Astrocyte of the cerebellum (primary cell): Measurements from ENCODE around the gene APP.

Experiments
- DNase-seq: peaks from one replicate; pipeline ENCODE4 v3.0.0-alpha.2; 2011; ENCODE audit warnings: low read depth
- H3K4me3 ChIP-seq: 2 replicates; pipeline ENCODE4 v1.5.1; 2011; ENCODE audit warnings: mild to moderate bottlenecking, low read depth, low read length, moderate library complexity
- in situ Hi-C: cut with HindIII; loops from 2 replicates; pipeline ENCODE4 v1.10.0; 2017; ENCODE audit warnings: low sequenced_read_pairs
- TF ChIP-seq, protein P1 (sequence below): IDR thresholded peaks from 2 replicates; pipeline ENCODE4 v1.5.1; 2012; ENCODE audit warnings: low read length, low read depth, moderate library complexity, mild to moderate bottlenecking; ENCODE audit errors: missing control alignments

Gene APP

DNA sequence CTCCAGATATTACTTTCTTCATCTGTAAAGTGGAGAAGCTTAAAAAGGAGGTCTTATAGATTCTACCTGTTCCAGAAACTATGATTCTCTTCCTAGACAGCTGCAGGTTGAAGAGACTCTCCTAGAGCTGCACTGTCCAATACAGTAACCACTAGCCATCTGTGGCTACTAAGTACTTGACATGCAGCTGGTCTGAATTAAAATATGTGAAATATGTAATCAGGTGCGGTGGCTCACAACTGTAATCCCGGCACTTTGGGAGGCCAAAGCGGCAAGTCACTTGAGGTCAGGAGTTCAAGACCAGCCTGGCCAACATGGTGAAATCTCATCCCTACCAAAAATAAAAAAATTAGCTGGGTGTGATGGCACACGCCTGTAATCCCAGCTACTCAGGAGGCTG is 15.8 kb downstream of the APP start:
- TF ChIP-seq, protein P1, sequence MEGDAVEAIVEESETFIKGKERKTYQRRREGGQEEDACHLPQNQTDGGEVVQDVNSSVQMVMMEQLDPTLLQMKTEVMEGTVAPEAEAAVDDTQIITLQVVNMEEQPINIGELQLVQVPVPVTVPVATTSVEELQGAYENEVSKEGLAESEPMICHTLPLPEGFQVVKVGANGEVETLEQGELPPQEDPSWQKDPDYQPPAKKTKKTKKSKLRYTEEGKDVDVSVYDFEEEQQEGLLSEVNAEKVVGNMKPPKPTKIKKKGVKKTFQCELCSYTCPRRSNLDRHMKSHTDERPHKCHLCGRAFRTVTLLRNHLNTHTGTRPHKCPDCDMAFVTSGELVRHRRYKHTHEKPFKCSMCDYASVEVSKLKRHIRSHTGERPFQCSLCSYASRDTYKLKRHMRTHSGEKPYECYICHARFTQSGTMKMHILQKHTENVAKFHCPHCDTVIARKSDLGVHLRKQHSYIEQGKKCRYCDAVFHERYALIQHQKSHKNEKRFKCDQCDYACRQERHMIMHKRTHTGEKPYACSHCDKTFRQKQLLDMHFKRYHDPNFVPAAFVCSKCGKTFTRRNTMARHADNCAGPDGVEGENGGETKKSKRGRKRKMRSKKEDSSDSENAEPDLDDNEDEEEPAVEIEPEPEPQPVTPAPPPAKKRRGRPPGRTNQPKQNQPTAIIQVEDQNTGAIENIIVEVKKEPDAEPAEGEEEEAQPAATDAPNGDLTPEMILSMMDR, result no peak
- no peak for DNase-seq
- in situ Hi-C loops, result no loop called here

DNA sequence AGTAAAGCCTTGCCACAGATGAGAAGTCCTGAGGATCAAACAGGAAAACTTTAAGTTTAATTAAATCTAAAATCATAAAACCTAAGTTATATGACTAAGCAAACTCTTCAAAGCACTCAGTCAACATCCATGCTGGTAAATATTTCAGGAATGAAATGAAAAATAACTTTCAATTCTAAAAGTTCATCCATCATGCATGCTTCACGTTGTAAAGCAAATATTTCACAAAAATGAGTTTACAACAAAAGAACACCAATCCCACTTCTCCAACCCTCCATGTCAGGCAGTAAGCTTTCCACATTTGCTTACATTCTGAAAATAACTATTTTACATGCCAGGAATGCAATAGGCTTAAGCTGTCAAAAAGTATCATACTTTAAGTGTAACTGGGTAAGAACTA is 16.8 kb downstream of the APP start:
- H3K4me3 ChIP-seq, result no peak overlapping the region
- TF ChIP-seq, protein P1, result no peak
- no peak for DNase-seq
- in situ Hi-C loops, result no loop called here

More for the DNA sequence above, 15.8 kb downstream of the APP start:
- H3K4me3 ChIP-seq, result no peak overlapping the region

DNA sequence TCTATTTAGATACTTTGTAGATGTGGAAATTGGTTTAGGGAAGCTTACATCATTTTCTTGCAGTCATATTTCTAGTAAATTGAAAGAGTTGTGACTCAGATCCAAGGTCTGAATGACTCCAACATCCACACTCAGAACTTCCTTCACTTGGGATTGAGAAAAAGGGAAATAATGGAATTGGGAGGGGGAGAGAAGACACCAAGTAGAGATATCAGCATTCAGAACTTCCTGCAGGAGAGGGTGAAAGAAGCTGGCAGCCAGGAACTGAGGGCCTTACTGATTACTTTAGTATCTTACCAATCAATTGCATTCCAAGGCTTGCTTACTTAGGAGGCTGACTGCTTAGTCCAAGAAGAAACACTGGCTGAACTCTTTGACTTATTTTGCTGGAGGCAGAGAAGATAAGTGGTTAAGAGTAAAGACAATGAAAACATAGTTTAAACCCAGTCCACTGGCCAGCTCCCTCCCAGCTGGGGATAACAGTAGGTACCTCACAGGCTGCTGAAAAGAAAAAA is 21.7 kb downstream of the APP start:
- TF ChIP-seq, protein P1, result no peak
- in situ Hi-C loops, result no loop called here
- DNase-seq, result no peak
- no peak overlapping the region for H3K4me3 ChIP-seq

DNA sequence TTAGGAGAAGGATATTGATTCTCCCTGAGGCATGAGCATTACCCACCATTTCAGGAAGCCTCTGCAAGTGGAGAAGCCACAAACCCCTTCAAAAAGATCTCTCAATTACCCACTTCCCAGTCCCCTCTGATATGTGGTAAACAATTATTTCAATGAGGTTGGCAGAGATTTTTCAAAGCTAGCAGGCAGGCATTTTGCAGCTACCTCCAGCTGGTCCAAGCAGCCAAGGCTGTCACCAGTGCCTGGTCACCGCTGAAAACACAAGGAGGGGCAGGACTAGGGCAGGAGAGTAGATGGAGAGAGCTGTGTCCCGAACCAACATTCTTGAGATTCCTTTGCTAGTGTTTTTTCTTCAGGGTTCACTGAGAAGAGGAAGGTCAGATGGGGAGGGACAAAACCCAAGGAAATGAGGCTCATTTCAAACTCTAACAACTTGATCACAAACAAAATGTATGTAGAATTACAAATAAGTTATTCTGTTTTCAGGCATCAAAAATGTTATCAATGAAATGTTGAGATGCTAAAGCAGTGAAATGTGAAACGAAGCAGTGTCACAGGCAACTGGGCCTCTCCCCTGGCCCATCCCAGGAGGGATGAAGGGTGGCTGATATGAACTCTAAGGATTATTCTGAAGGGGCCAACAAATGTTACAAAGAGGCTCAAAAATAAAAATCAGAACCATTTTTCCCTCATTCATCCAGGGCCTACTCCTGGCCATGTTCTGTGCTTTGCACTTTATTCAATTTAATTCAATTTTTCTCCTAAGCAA is 22.3 kb downstream of the APP start:
- no peak overlapping the region for H3K4me3 ChIP-seq
- TF ChIP-seq, protein P1, result no peak
- in situ Hi-C loops, result no loop called here
- DNase-seq, result no peak

DNA sequence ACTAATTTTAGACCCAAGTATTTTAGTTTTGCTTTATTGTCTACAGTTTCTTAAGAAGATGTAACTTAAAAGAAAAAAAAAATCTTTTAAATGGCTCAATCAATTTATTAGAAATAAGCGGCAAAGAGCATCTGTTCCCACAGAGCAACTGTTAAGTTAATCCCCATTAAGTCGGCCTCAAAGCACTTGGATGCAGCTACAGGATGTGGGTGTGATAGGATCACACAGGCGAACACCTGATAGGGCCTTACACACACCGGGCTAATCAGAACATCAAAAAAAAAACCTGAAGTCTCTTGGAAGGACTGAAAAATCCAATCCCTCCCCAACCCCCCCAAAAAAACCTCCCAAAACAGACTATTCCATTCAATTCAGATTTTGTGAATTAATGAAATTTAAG is 23.0 kb downstream of the APP start:
- H3K4me3 ChIP-seq, result no peak overlapping the region
- in situ Hi-C loops, result no loop called here
- TF ChIP-seq, protein P1, result no peak
- DNase-seq, result no peak

DNA sequence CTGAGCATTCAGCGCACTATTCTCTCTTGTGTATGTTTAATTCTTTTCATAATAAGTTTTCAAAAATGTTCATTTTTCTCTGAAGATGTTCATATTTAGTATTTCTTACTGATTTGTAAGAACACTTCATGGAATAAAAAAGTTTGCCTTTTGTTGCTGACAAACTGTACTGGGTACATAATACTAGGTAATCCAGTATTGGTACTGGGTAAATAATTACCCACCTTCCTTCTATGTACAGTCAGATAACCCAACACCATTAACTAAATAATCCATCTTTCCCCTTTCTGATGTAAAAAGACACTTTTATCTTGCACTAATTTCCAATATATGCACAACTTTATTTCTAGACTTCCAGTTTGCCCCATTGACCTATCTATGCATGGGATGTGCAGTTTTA is 23.9 kb downstream of the APP start:
- TF ChIP-seq, protein P1, result no peak
- no peak for DNase-seq
- in situ Hi-C loops, result no loop called here
- H3K4me3 ChIP-seq, result no peak overlapping the region

DNA sequence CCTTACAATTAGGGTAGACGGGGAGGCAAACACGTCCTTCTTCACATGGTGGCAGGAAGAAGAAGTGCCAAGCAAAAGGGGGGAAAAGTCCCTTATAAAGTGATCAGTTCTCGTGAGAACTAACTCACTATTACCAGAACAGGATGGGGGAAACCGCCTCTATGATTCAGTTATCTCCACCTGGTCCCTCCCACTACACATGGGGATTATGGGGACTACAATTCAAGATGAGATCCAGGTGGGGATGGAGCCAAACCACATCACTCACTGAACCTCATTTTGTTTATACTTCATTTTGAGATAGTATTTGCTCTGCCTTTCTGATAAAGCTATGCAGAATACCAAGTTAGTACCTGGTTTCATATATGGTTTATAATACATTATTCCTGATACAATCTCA is 26.5 kb downstream of the APP start:
- in situ Hi-C loops, result no loop called here
- no peak overlapping the region for H3K4me3 ChIP-seq
- TF ChIP-seq, protein P1, result no peak
- DNase-seq, result no peak
